WTC11 (cell line): Measurements from ENCODE around the gene CSTPP1.

Experiments
- JUN ChIP-seq: sonication (generic); formaldehyde crosslinking; IDR thresholded peaks from 2 replicates; pipeline ENCODE4 v1.8.0; 2023; ENCODE audit warnings: mild to moderate bottlenecking, missing genetic modification reagents
- ZNF219 ChIP-seq: sonication (generic); formaldehyde crosslinking; IDR thresholded peaks from 2 replicates; pipeline ENCODE4 v1.8.0; 2023; ENCODE audit warnings: missing genetic modification reagents, mild to moderate bottlenecking, borderline replicate concordance
- TF ChIP-seq, protein P1 (sequence below): fragments of 200-600 bp; IDR thresholded peaks from 2 replicates; pipeline ENCODE4 v1.8.0; 2022; ENCODE audit warnings: antibody characterized with exemption
- TF ChIP-seq, protein P2 (sequence below): sonication (generic); formaldehyde crosslinking; IDR thresholded peaks from 2 replicates; pipeline ENCODE4 v1.8.0; 2022; ENCODE audit warnings: mild to moderate bottlenecking, missing genetic modification reagents
- TF ChIP-seq, protein P3 (sequence below): sonication (generic); formaldehyde crosslinking; IDR thresholded peaks from 2 replicates; pipeline ENCODE4 v1.8.1; 2023; ENCODE audit warnings: mild to moderate bottlenecking, missing genetic modification reagents

DNA sequence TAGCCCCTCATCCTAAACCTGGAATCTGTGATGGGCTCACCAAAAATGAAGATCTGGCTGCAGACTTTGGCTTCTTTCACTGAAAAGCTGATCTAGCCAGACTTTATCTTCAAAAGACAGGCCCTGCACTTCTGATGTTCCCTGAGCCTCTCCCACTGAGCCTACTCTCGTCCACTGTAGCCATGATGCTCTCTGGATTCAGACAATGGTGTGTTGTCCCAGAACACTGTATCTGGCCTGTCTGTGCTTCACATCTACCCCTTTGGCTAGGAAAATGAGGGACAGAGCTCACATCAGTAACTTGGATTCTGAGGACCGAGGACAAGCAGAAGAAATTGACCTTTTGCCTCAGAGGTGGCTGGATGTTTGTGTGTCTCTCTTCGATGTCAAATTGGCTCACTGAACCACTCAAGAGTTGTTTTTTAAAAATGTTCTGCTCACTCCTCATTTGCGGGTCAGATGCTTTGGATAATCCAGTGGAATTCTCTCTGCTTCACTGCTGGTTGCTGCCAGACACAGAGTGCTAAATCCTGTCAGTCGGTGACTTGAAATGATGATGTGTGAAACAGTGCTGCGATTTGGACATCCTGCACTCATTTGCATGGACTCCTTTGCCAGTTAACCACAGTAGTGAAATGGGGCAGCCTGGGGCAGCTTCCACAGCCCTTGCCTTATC, 172.6 kb downstream of the CSTPP1 start:
- TF ChIP-seq, protein P1, sequence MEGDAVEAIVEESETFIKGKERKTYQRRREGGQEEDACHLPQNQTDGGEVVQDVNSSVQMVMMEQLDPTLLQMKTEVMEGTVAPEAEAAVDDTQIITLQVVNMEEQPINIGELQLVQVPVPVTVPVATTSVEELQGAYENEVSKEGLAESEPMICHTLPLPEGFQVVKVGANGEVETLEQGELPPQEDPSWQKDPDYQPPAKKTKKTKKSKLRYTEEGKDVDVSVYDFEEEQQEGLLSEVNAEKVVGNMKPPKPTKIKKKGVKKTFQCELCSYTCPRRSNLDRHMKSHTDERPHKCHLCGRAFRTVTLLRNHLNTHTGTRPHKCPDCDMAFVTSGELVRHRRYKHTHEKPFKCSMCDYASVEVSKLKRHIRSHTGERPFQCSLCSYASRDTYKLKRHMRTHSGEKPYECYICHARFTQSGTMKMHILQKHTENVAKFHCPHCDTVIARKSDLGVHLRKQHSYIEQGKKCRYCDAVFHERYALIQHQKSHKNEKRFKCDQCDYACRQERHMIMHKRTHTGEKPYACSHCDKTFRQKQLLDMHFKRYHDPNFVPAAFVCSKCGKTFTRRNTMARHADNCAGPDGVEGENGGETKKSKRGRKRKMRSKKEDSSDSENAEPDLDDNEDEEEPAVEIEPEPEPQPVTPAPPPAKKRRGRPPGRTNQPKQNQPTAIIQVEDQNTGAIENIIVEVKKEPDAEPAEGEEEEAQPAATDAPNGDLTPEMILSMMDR: no peak
- TF ChIP-seq JUN (CRISPR knock-in tag): no peak
- TF ChIP-seq ZNF219 (CRISPR knock-in tag): no peak
- TF ChIP-seq, protein P2, sequence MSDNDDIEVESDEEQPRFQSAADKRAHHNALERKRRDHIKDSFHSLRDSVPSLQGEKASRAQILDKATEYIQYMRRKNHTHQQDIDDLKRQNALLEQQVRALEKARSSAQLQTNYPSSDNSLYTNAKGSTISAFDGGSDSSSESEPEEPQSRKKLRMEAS (CRISPR knock-in tag): no peak
- TF ChIP-seq, protein P3, sequence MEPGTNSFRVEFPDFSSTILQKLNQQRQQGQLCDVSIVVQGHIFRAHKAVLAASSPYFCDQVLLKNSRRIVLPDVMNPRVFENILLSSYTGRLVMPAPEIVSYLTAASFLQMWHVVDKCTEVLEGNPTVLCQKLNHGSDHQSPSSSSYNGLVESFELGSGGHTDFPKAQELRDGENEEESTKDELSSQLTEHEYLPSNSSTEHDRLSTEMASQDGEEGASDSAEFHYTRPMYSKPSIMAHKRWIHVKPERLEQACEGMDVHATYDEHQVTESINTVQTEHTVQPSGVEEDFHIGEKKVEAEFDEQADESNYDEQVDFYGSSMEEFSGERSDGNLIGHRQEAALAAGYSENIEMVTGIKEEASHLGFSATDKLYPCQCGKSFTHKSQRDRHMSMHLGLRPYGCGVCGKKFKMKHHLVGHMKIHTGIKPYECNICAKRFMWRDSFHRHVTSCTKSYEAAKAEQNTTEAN: no peak
